Measurements from ENCODE around the gene ERCC5. TPM values are rescaled to one million over a fixed set of nuclear protein-coding genes. Genes with fewer than 3 reads are reported as not detected.

The ERCC5 gene
- total and polyA plus RNA-seq, 2 of the 8 experiments (the other 6 are each of a cell fraction or from before 2014, with no cell fraction given): 3.8 to 24.4 TPM

DNA sequence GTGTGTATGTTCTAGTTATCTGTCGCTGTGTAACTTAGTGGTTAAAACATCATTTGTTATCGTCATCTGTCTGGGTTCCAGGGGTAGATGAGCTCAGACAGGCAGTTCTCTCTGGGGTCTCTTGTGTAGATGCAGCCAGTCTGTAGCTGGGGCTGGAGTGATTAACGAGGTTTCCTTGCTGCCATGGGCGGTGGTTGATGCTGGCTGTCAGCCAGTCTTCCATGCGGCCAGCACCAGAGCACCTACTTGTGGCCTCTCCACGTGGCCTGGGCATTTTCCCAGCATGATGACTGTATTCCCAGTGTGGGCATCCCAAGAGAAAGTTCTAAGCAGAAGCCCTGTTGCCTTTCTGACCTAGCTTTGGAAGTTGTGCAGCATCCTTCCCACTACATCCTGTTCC, 10.7 kb downstream of the ERCC5 start:
- H3K36me3 ChIP-seq (ENCODE audit: control insufficient read depth in 2 of 4, insufficient read depth in 4 of 4, low read length in 3 of 4): peaks cover 0 to 21% (median 8%) of the 10 kb centered on the region in 4 experiments; a peak in 5 of 8 replicates

More for the DNA sequence above, 10.7 kb downstream of the ERCC5 start:
- FAIRE-seq (no peak), DNase-seq (ENCODE audit: low read depth in 1 of 2, low spot score in 2 of 2) (no peak)
- Histone ChIP-seq H2AFZ (ENCODE audit: low read length) (no peak overlapping the region), H2BK120ac (replicated peaks; ENCODE audit: low read depth, low read length) (no peak overlapping the region), H4K8ac (ENCODE audit: extremely low read depth, insufficient read depth, low read length) (no peak overlapping the region), H2BK15ac (ENCODE audit: low read length) (no peak overlapping the region), H3K9me3 (ENCODE audit: insufficient read depth in 2 of 2, low read depth in 1 of 2, low read length in 1 of 2) (no peaks in the 10 kb centered on the region), H3K18ac (ENCODE audit: extremely low read depth, low read length) (no peak overlapping the region), H3K79me1 (ENCODE audit: low read depth, low read length) (no peaks in the 10 kb centered on the region), H3K9ac (replicated peaks in 1 of 4; ENCODE audit: extremely low read depth in 1 of 4, low read depth in 3 of 4, low read length in 3 of 4) (no peak overlapping the region), H4K91ac (replicated peaks; ENCODE audit: insufficient read length, low read length) (no peak overlapping the region), H2BK12ac (ENCODE audit: low read depth, low read length) (no peak overlapping the region), H3K4me2 (ENCODE audit: insufficient read depth in 1 of 2, low read depth in 2 of 2, low read length in 2 of 2) (no peak overlapping the region), H3K4me1 (replicated peaks in 1 of 4; ENCODE audit: control insufficient read depth in 3 of 4, insufficient read depth in 4 of 4, low read length in 3 of 4) (no peaks in the 10 kb centered on the region), H3K27ac (ENCODE audit: low read depth, low read length) (no peak overlapping the region), H3K4ac (replicated peaks; ENCODE audit: insufficient read length, low read depth, low read length) (no peak overlapping the region), H3K56ac (replicated peaks; ENCODE audit: insufficient read length, low read depth, low read length) (no peak overlapping the region), H3K23ac (ENCODE audit: insufficient read length) (no peak overlapping the region), H2BK20ac (ENCODE audit: low read length) (no peak overlapping the region), H2AK5ac (ENCODE audit: low read depth, low read length) (no peak overlapping the region), H3K14ac (ENCODE audit: insufficient read length) (no peak overlapping the region), H3K27me3 (replicated peaks in 1 of 4; ENCODE audit: control insufficient read depth in 3 of 4, extremely low read depth in 1 of 4, insufficient read depth in 3 of 4, low read length in 3 of 4) (no peaks in the 10 kb centered on the region), H4K20me1 (replicated peaks in 1 of 2; ENCODE audit: control insufficient read depth in 1 of 2, insufficient read depth in 2 of 2, low read length in 2 of 2) (no peaks in the 10 kb centered on the region), H3K4me3 (ENCODE audit: extremely low read depth in 1 of 4, insufficient read depth in 2 of 4, low read depth in 3 of 4, low read length in 4 of 4) (no peak overlapping the region), H2BK5ac (ENCODE audit: low read depth, low read length) (no peak overlapping the region), H3K23me2 (ENCODE audit: low read depth, low read length) (no peaks in the 10 kb centered on the region), H4K5ac (ENCODE audit: insufficient read length, low read depth, low read length) (no peak overlapping the region), H3K79me2 (ENCODE audit: control insufficient read depth in 1 of 2, insufficient read depth in 2 of 2, low read length in 2 of 2) (no peaks in the 10 kb centered on the region)
- POLR2A ChIA-PET (ENCODE audit: partially characterized antibody): interaction anchor here (0.9 to 1.0 kb wide), 2 partner anchors 19 to 21 kb away, joined by 4 to 5 read pairs; no protein-coding TSS in a partner anchor
- 81% methylated on average over 6 of the region's 6 CpGs; no CpG with 5 or more reads in 1 of the 2 experiments for WGBS, 2 experiments (ENCODE audit: extremely low coverage in 1 of 2, insufficient coverage in 1 of 2, insufficient read length in 1 of 2, insufficient replicate concordance in 2 of 2, low coverage in 1 of 2, low lambda C conversion rate in 2 of 2, missing lambda C conversion rate in 1 of 2)
- no peak for TF ChIP-seq SRF (IDR thresholded peaks at IDR 0.05; ENCODE audit: low read depth, low read length)
- TF ChIP-seq BRCA1 (IDR thresholded peaks at IDR 0.05; ENCODE audit: low read depth, low read length): no peak
- no peak for TF ChIP-seq GABPA (IDR thresholded peaks at IDR 0.05; ENCODE audit: borderline replicate concordance, insufficient read depth, low read length)
- no peak for TF ChIP-seq CEBPB (IDR thresholded peaks at IDR 0.05; ENCODE audit: low read depth, low read length)
- TF ChIP-seq NANOG (IDR thresholded peaks at IDR 0.05; ENCODE audit: insufficient read depth, low read depth, low read length, poor library complexity, severe bottlenecking): no peak
- TF ChIP-seq TAF7 (optimal IDR thresholded peaks at IDR 0.05; ENCODE audit: borderline replicate concordance, low read depth, low read length): no peak
- no peak for TF ChIP-seq POLR2A (IDR thresholded peaks at IDR 0.05; ENCODE audit: control extremely low read depth in 1 of 2, low read depth in 2 of 2, low read length in 2 of 2)
- TF ChIP-seq USF2 (IDR thresholded peaks at IDR 0.05; ENCODE audit: low read length): no peak
- TF ChIP-seq HDAC2 (IDR thresholded peaks at IDR 0.05; ENCODE audit: borderline replicate concordance in 1 of 2, low read depth in 2 of 2, low read length in 2 of 2): no peak
- TF ChIP-seq, protein P1, sequence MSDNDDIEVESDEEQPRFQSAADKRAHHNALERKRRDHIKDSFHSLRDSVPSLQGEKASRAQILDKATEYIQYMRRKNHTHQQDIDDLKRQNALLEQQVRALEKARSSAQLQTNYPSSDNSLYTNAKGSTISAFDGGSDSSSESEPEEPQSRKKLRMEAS (IDR thresholded peaks at IDR 0.05): no peak
- no peak for TF ChIP-seq SP2 (IDR thresholded peaks at IDR 0.05; ENCODE audit: low read length)
- no peak for TF ChIP-seq KDM4A (IDR thresholded peaks at IDR 0.05; ENCODE audit: low read depth, low read length, severe bottlenecking)
- CTCF ChIA-PET (ENCODE audit: partially characterized antibody): interaction anchor here (0.6 to 1.8 kb wide), 4 partner anchors 14 to 505 kb away, joined by 3 to 6 read pairs (median 4); no protein-coding TSS in a partner anchor
